ENCODE data around the gene BCL2. TPM values are rescaled to one million over a fixed set of nuclear protein-coding genes. Genes with fewer than 3 reads are reported as not detected.

The BCL2 gene
- total and polyA plus RNA-seq, 4 experiments from 2014 or later: 28.5 to 50.4 (median 41.8) TPM

- POLR2A ChIA-PET (ENCODE audit: partially characterized antibody): interaction anchor here (1.0 kb wide), 1 partner anchor 11 kb away, joined by 3 read pairs; no protein-coding TSS in a partner anchor
- H3K9me3 Mint-ChIP-seq: peaks cover 0 to 20% (median 15%) of the 10 kb centered on the region in 8 donors
- H3K36me3 ChIP-seq (ENCODE audit: insufficient read depth, low read length): no peaks in the 10 kb centered on the region
- H3K4me3 Mint-ChIP-seq: no peak overlapping the region
- H3K27me3 Mint-ChIP-seq: peaks cover 4 to 5% of the 10 kb centered on the region in 2 donors
- peaks cover 15% of the 10 kb centered on the region for H3K4me1 ChIP-seq (ENCODE audit: insufficient read depth, low read length)
- no peak overlapping the region for H3K27ac Mint-ChIP-seq
- CTCF ChIA-PET (ENCODE audit: partially characterized antibody): no interaction called here
- H3K27ac ChIP-seq (ENCODE audit: low read depth, low read length): no peak overlapping the region
- peaks cover 0 to 4% of the 10 kb centered on the region in 2 donors for H3K9me3 ChIP-seq (ENCODE audit: control insufficient read depth in 1 of 2, low read length in 2 of 2)
- no peaks in the 10 kb centered on the region for H3K27me3 ChIP-seq (ENCODE audit: insufficient read depth, low read length)
- peaks cover 11 to 45% (median 29%) of the 10 kb centered on the region in 4 donors for H3K4me1 Mint-ChIP-seq
- H3K4me3 ChIP-seq (ENCODE audit: low read length in 2 of 2): no peak overlapping the region
- no peak for DNase-seq
- H3K36me3 Mint-ChIP-seq: no peaks in the 10 kb centered on the region
- intact Hi-C loops (cut with micrococcal nuclease): no loop called here
Observed at GRCh38 chr18:63109802-63110201, 209.8 kb downstream of the BCL2 start.

GRCh38 chr18:63109022-63109421, 210.5 kb downstream of the BCL2 start:
- no peak overlapping the region for H3K27ac ChIP-seq (ENCODE audit: low read depth, low read length)
- intact Hi-C loops (cut with micrococcal nuclease): no loop called here
- Mint-ChIP-seq H3K4me3 (no peak overlapping the region), H3K36me3 (no peaks in the 10 kb centered on the region), H3K27me3 (peaks cover 3 to 4% of the 10 kb centered on the region in 2 donors), H3K9me3 (peaks cover 0 to 20% (median 15%) of the 10 kb centered on the region in 8 donors), H3K4me1 (peaks cover 11 to 41% (median 26%) of the 10 kb centered on the region in 4 donors), H3K27ac (no peak overlapping the region)
- no peak for DNase-seq
- peaks cover 15% of the 10 kb centered on the region for H3K4me1 ChIP-seq (ENCODE audit: insufficient read depth, low read length)
- H3K9me3 ChIP-seq (ENCODE audit: control insufficient read depth in 1 of 2, low read length in 2 of 2): peaks cover 0 to 4% of the 10 kb centered on the region in 2 donors
- POLR2A ChIA-PET (ENCODE audit: partially characterized antibody): no interaction called here
- CTCF ChIA-PET (ENCODE audit: partially characterized antibody): no interaction called here
- H3K36me3 ChIP-seq (ENCODE audit: insufficient read depth, low read length): no peaks in the 10 kb centered on the region
- no peaks in the 10 kb centered on the region for H3K27me3 ChIP-seq (ENCODE audit: insufficient read depth, low read length)
- no peak overlapping the region for H3K4me3 ChIP-seq (ENCODE audit: low read length in 2 of 2)

- Histone ChIP-seq H3K4me3 (ENCODE audit: low read length in 2 of 2) (no peak overlapping the region), H3K27ac (ENCODE audit: low read depth, low read length) (no peak overlapping the region), H3K36me3 (ENCODE audit: insufficient read depth, low read length) (no peaks in the 10 kb centered on the region), H3K4me1 (ENCODE audit: insufficient read depth, low read length) (peaks cover 15% of the 10 kb centered on the region), H3K9me3 (ENCODE audit: control insufficient read depth in 1 of 2, low read length in 2 of 2) (peaks cover 0 to 4% of the 10 kb centered on the region in 2 donors), H3K27me3 (ENCODE audit: insufficient read depth, low read length) (no peaks in the 10 kb centered on the region)
- Mint-ChIP-seq H3K4me3 (peak overlapping the region in 4 of 8 donors; percentile 84 to 92 (median 88)), H3K27me3 (peaks cover 0 to 2% of the 10 kb centered on the region in 2 donors), H3K27ac (peak overlapping the region in 1 of 7 donors; percentile 37), H3K36me3 (no peaks in the 10 kb centered on the region), H3K9me3 (peaks cover 0 to 19% (median 15%) of the 10 kb centered on the region in 8 donors), H3K4me1 (peaks cover 17 to 39% (median 30%) of the 10 kb centered on the region in 4 donors)
- CTCF ChIA-PET (ENCODE audit: partially characterized antibody): no interaction called here
- intact Hi-C loops (cut with micrococcal nuclease): no loop called here
- DNase-seq: no peak
- POLR2A ChIA-PET (ENCODE audit: partially characterized antibody): interaction anchor here (0.8 kb wide), 1 partner anchor 10 kb away, joined by 3 read pairs; no protein-coding TSS in a partner anchor
Observed at GRCh38 chr18:63107931-63108330, 211.6 kb downstream of the BCL2 start.

- H3K4me1 Mint-ChIP-seq: peaks cover 17 to 35% (median 31%) of the 10 kb centered on the region in 4 donors
- Histone ChIP-seq H3K4me1 (ENCODE audit: insufficient read depth, low read length) (peaks cover 15% of the 10 kb centered on the region), H3K9me3 (ENCODE audit: control insufficient read depth in 1 of 2, low read length in 2 of 2) (peaks cover 0 to 1% of the 10 kb centered on the region in 2 donors), H3K4me3 (ENCODE audit: low read length in 2 of 2) (no peak overlapping the region), H3K36me3 (ENCODE audit: insufficient read depth, low read length) (no peaks in the 10 kb centered on the region), H3K27me3 (ENCODE audit: insufficient read depth, low read length) (no peaks in the 10 kb centered on the region), H3K27ac (ENCODE audit: low read depth, low read length) (no peak overlapping the region)
- ChIA-PET CTCF (ENCODE audit: partially characterized antibody) (no interaction called here), POLR2A (ENCODE audit: partially characterized antibody) (interaction anchor here (0.8 kb wide), 1 partner anchor 10 kb away, joined by 3 read pairs; no protein-coding TSS in a partner anchor)
- peaks cover 0 to 13% (median 11%) of the 10 kb centered on the region in 8 donors for H3K9me3 Mint-ChIP-seq
- H3K27ac Mint-ChIP-seq: peak overlapping the region in 1 of 7 donors; percentile 3
- no peaks in the 10 kb centered on the region for H3K36me3 Mint-ChIP-seq
- H3K27me3 Mint-ChIP-seq: peaks cover 0 to 2% of the 10 kb centered on the region in 2 donors
- peak overlapping the region; percentile 15 to 92 (median 84) for H3K4me3 Mint-ChIP-seq
- DNase-seq: no peak
- intact Hi-C loops (cut with micrococcal nuclease): no loop called here
Observed at GRCh38 chr18:63107171-63107845, 212.3 kb downstream of the BCL2 start.

- Histone ChIP-seq H3K9me3 (ENCODE audit: control insufficient read depth in 1 of 2, low read length in 2 of 2) (no peaks in the 10 kb centered on the region), H3K27ac (ENCODE audit: low read depth, low read length) (no peak overlapping the region), H3K36me3 (ENCODE audit: insufficient read depth, low read length) (no peaks in the 10 kb centered on the region), H3K4me3 (ENCODE audit: low read length in 2 of 2) (no peak overlapping the region), H3K4me1 (ENCODE audit: insufficient read depth, low read length) (peaks cover 15% of the 10 kb centered on the region), H3K27me3 (ENCODE audit: insufficient read depth, low read length) (no peaks in the 10 kb centered on the region)
- no peak for DNase-seq
- peaks cover 0 to 7% (median 5%) of the 10 kb centered on the region in 8 donors for H3K9me3 Mint-ChIP-seq
- ChIA-PET POLR2A (ENCODE audit: partially characterized antibody) (no interaction called here), CTCF (ENCODE audit: partially characterized antibody) (no interaction called here)
- H3K27ac Mint-ChIP-seq: peak overlapping the region in 6 of 7 donors; percentile 28 to 88 (median 77)
- H3K27me3 Mint-ChIP-seq: peaks cover 0 to 2% of the 10 kb centered on the region in 2 donors
- intact Hi-C loops (cut with micrococcal nuclease): no loop called here
- peak overlapping the region; percentile 63 to 92 (median 84) for H3K4me3 Mint-ChIP-seq
- H3K4me1 Mint-ChIP-seq: peaks cover 17 to 35% (median 27%) of the 10 kb centered on the region in 4 donors
- H3K36me3 Mint-ChIP-seq: no peaks in the 10 kb centered on the region
Observed at GRCh38 chr18:63106727-63107126, 212.8 kb downstream of the BCL2 start.

GRCh38 chr18:63105636-63106316, 213.8 kb downstream of the BCL2 start:
- CTCF ChIA-PET (ENCODE audit: partially characterized antibody): no interaction called here
- peaks cover 15% of the 10 kb centered on the region for H3K4me1 ChIP-seq (ENCODE audit: insufficient read depth, low read length)
- Mint-ChIP-seq H3K4me1 (peaks cover 17 to 38% (median 28%) of the 10 kb centered on the region in 4 donors), H3K9me3 (peaks cover 0 to 2% (median 0%) of the 10 kb centered on the region in 8 donors), H3K27ac (peak overlapping the region in 1 of 7 donors; percentile 28), H3K36me3 (no peaks in the 10 kb centered on the region), H3K27me3 (peaks cover 0 to 2% of the 10 kb centered on the region in 2 donors), H3K4me3 (peak overlapping the region in 2 of 8 donors; percentile 88 to 92)
- no peak overlapping the region for H3K27ac ChIP-seq (ENCODE audit: low read depth, low read length)
- intact Hi-C loops (cut with micrococcal nuclease): no loop called here
- no peaks in the 10 kb centered on the region for H3K36me3 ChIP-seq (ENCODE audit: insufficient read depth, low read length)
- no peaks in the 10 kb centered on the region for H3K9me3 ChIP-seq (ENCODE audit: control insufficient read depth in 1 of 2, low read length in 2 of 2)
- H3K27me3 ChIP-seq (ENCODE audit: insufficient read depth, low read length): no peaks in the 10 kb centered on the region
- no peak overlapping the region for H3K4me3 ChIP-seq (ENCODE audit: low read length in 2 of 2)
- no peak for DNase-seq
- POLR2A ChIA-PET (ENCODE audit: partially characterized antibody): no interaction called here

- Mint-ChIP-seq H3K27ac (no peak overlapping the region), H3K36me3 (no peaks in the 10 kb centered on the region), H3K27me3 (peaks cover 0 to 2% of the 10 kb centered on the region in 2 donors), H3K4me3 (peak overlapping the region in 1 of 8 donors; percentile 9), H3K9me3 (peaks cover 0 to 2% (median 0%) of the 10 kb centered on the region in 8 donors), H3K4me1 (peaks cover 19 to 46% (median 35%) of the 10 kb centered on the region in 4 donors)
- CTCF ChIA-PET (ENCODE audit: partially characterized antibody): no interaction called here
- Histone ChIP-seq H3K4me1 (ENCODE audit: insufficient read depth, low read length) (peaks cover 22% of the 10 kb centered on the region), H3K27me3 (ENCODE audit: insufficient read depth, low read length) (no peaks in the 10 kb centered on the region), H3K4me3 (ENCODE audit: low read length in 2 of 2) (no peak overlapping the region), H3K9me3 (ENCODE audit: control insufficient read depth in 1 of 2, low read length in 2 of 2) (no peaks in the 10 kb centered on the region), H3K36me3 (ENCODE audit: insufficient read depth, low read length) (no peaks in the 10 kb centered on the region), H3K27ac (ENCODE audit: low read depth, low read length) (no peak overlapping the region)
- intact Hi-C loops (cut with micrococcal nuclease): no loop called here
- no peak for DNase-seq
- POLR2A ChIA-PET (ENCODE audit: partially characterized antibody): no interaction called here
Observed at GRCh38 chr18:63104868-63105267, 214.7 kb downstream of the BCL2 start.

Data from CD4-positive, alpha-beta memory T cell (primary cell).